Peyer's patch (tissue), 4 donors: Measurements from ENCODE around the gene DNAJB9. TPM values are rescaled to one million over a fixed set of nuclear protein-coding genes. Genes with fewer than 3 reads are reported as not detected.
"Not testable (repeated sequence)": the region's sequence is repeated elsewhere in the genome, so short reads cannot be mapped to it uniquely, and the experiment has no call there.

ENCODE experiments used
- DNase-seq, 3 donors: peaks; one replicate each; pipeline ENCODE4 v3.0.0-alpha.2; 2017 to 2019
- H3K27ac ChIP-seq, 4 donors: fragments of 200-600 bp; sonication (generic); one replicate each; pipeline ENCODE4 v1.5.1; 2016 to 2019
- H3K27me3 ChIP-seq, 2 donors: fragments of 200-600 bp; sonication (generic); one replicate each; pipeline ENCODE4 v1.5.1; 2019
- H3K36me3 ChIP-seq, 3 donors: fragments of 200-600 bp; sonication (generic); one replicate each; pipeline ENCODE4 v1.5.1; 2016 to 2019
- H3K4me1 ChIP-seq, 4 donors: fragments of 200-600 bp; sonication (generic); one replicate each; pipeline ENCODE4 v1.5.1; 2016 to 2019
- H3K4me3 ChIP-seq, 4 donors: fragments of 200-600 bp; sonication (generic); 1 replicate in 3 of 4; 2 replicates in 1 of 4; pipeline ENCODE4 v1.5.1; 2016 to 2019; ENCODE audit warnings: mild to moderate bottlenecking in 1 of 4
- H3K9me3 ChIP-seq, 4 donors: fragments of 200-600 bp; sonication (generic); one replicate each; pipeline ENCODE4 v1.5.1; 2016 to 2019; ENCODE audit warnings: mild to moderate bottlenecking in 1 of 4
- CTCF ChIP-seq, 6 experiments: fragments of 450-650 bp in 4 of 6; fragments of 200-600 bp in 2 of 6; sonication (generic) in 1 of 6; IDR thresholded peaks; one replicate each; pipeline ENCODE4 v1.5.1; 2017 to 2019; ENCODE audit warnings: antibody characterized with exemption in 6 of 6, mild to moderate bottlenecking in 3 of 6, moderate library complexity in 1 of 6
- POLR2A ChIP-seq, 2 donors: fragments of 450-650 bp; IDR thresholded peaks; one replicate each; pipeline ENCODE4 v1.5.1; 2017; ENCODE audit warnings: antibody characterized with exemption in 2 of 2, mild to moderate bottlenecking in 2 of 2, moderate library complexity in 2 of 2
- total RNA-seq, 4 donors: library from RNA; depleted of rRNA; stranded (reverse); fragments of >200 nt; gene quantifications; one replicate each; pipeline ENCODE4 v1.1.0, GENCODE V29; 2016

Gene DNAJB9
- total RNA-seq, 4 donors from 2014 or later = 7.4 to 25.9 (median 15.0) TPM

- Histone ChIP-seq H3K27ac (no peak overlapping the region), H3K4me3 (no peak overlapping the region), H3K4me1 (no peaks in the 10 kb centered on the region), H3K36me3 (no peaks in the 10 kb centered on the region), H3K9me3 (no peaks in the 10 kb centered on the region), H3K27me3 (no peaks in the 10 kb centered on the region)
- no peak for DNase-seq
- no peak for TF ChIP-seq POLR2A (IDR thresholded peaks at IDR 0.05)
Measured at GRCh38 chr7:108541478-108541877, 28.2 kb upstream of the DNAJB9 start.

- H3K27ac ChIP-seq, DNase-seq, H3K9me3 ChIP-seq, H3K27me3 ChIP-seq, H3K4me1 ChIP-seq, H3K4me3 ChIP-seq, H3K36me3 ChIP-seq: not testable (repeated sequence)
Measured at GRCh38 chr7:108548141-108548896, 21.4 kb upstream of the DNAJB9 start.

- H3K9me3 ChIP-seq = peaks cover 0 to 14% (median 7%) of the 10 kb centered on the region in 4 donors
- not testable (repeated sequence) for H3K36me3 ChIP-seq, H3K4me3 ChIP-seq, H3K27me3 ChIP-seq, DNase-seq, H3K4me1 ChIP-seq, H3K27ac ChIP-seq
Measured at GRCh38 chr7:108556665-108557064, 13.0 kb upstream of the DNAJB9 start.

GRCh38 chr7:108557191-108557590 lies 12.5 kb upstream of the DNAJB9 start:
- DNase-seq = no peak
- H3K4me3 ChIP-seq = no peak overlapping the region
- peaks cover 0 to 14% (median 7%) of the 10 kb centered on the region in 4 donors for H3K9me3 ChIP-seq
- peaks cover 0 to 3% (median 0%) of the 10 kb centered on the region in 3 donors for H3K36me3 ChIP-seq
- no peaks in the 10 kb centered on the region for H3K4me1 ChIP-seq
- H3K27me3 ChIP-seq = no peaks in the 10 kb centered on the region
- H3K27ac ChIP-seq = no peak overlapping the region
- no peak for TF ChIP-seq POLR2A (IDR thresholded peaks at IDR 0.05)
- no peak for TF ChIP-seq CTCF (IDR thresholded peaks at IDR 0.05)

- no peak for DNase-seq
- no peaks in the 10 kb centered on the region for H3K4me1 ChIP-seq
- H3K9me3 ChIP-seq = peaks cover 0 to 14% (median 7%) of the 10 kb centered on the region in 4 donors
- no peak overlapping the region for H3K27ac ChIP-seq
- no peak for TF ChIP-seq POLR2A (IDR thresholded peaks at IDR 0.05)
- no peak for TF ChIP-seq CTCF (IDR thresholded peaks at IDR 0.05)
- peaks cover 0 to 4% (median 0%) of the 10 kb centered on the region in 3 donors for H3K36me3 ChIP-seq
- H3K27me3 ChIP-seq = no peaks in the 10 kb centered on the region
- H3K4me3 ChIP-seq = no peak overlapping the region
Measured at GRCh38 chr7:108557617-108558016, 12.1 kb upstream of the DNAJB9 start.

- Histone ChIP-seq H3K36me3 (peaks cover 0 to 5% (median 2%) of the 10 kb centered on the region in 3 donors), H3K9me3 (peaks cover 0 to 14% (median 7%) of the 10 kb centered on the region in 4 donors), H3K4me3 (no peak overlapping the region), H3K4me1 (no peaks in the 10 kb centered on the region), H3K27me3 (no peaks in the 10 kb centered on the region), H3K27ac (no peak overlapping the region)
- no peak for TF ChIP-seq POLR2A (IDR thresholded peaks at IDR 0.05)
- no peak for TF ChIP-seq CTCF (IDR thresholded peaks at IDR 0.05)
- DNase-seq = no peak
Measured at GRCh38 chr7:108559253-108559652, 10.4 kb upstream of the DNAJB9 start.

GRCh38 chr7:108561047-108561619 lies 8.5 kb upstream of the DNAJB9 start:
- H3K36me3 ChIP-seq = peaks cover 0 to 18% (median 5%) of the 10 kb centered on the region in 3 donors
- H3K4me3 ChIP-seq = no peak overlapping the region
- H3K27me3 ChIP-seq = no peaks in the 10 kb centered on the region
- H3K4me1 ChIP-seq = no peaks in the 10 kb centered on the region
- no peak overlapping the region for H3K27ac ChIP-seq
- TF ChIP-seq CTCF (IDR thresholded peaks at IDR 0.05) = no peak
- no peak for TF ChIP-seq POLR2A (IDR thresholded peaks at IDR 0.05)
- peaks cover 0 to 14% (median 7%) of the 10 kb centered on the region in 4 donors for H3K9me3 ChIP-seq
- DNase-seq = no peak
